ENCODE measurements around the gene OLFML1.

Gene OLFML1

DNA sequence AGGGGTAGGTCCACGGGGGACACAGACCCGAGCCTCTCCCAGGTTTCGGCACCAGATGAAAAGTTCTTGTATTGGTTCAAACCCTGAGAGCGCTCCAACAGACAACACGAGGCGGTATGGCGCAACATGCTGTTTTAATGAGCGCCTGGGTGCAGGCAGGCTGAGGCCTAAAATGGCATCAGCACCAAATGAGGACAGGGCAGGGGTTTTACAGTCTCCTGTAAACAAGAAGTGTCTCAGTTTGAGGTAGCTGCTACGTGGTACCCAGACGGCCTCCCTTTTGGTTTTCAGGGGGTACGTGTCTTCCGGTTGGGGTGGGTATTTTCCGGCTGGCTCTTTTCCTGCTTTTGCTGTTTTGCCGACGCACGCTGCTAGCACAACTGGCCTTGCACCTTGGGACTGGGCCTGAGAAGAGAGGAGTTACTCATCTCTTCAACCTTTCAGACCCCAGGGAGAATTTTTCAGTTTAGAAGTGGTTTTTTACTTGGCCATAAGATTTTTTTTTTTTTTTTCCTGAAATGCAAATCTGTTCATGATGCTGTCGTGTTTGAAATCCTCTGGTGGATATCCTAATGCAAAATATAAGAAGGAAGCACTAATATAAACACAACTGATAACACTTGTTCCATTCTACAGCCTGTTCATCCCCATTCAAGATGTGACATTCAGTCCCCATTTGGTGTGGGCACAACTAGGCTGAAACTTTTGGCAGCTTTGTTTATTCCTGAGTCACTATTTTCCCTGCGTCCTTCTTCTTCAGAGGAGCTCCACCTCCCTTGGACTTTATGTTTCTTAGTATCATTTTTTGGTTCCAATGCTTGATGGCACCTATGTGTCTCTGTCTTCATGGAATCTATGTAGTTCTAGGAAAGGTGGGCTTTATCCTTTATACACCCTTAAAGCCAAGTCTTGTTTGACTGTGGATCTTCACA is 35.0 kb downstream of the OLFML1 start:
- H3K36me3 Mint-ChIP-seq (ENCODE audit: low read depth) = no peaks in the 10 kb centered on the region
- H3K4me3 Mint-ChIP-seq = no peak overlapping the region
- no peak overlapping the region for H3K27ac Mint-ChIP-seq
- peaks cover 19% of the 10 kb centered on the region for H3K27me3 Mint-ChIP-seq (ENCODE audit: low read depth)
- no peaks in the 10 kb centered on the region for H3K9me3 Mint-ChIP-seq
- peaks cover 17% of the 10 kb centered on the region for H3K4me1 Mint-ChIP-seq
- no peak for TF ChIP-seq CTCF (IDR thresholded peaks at IDR 0.05; ENCODE audit: unreplicated experiment in 3 of 3)

DNA sequence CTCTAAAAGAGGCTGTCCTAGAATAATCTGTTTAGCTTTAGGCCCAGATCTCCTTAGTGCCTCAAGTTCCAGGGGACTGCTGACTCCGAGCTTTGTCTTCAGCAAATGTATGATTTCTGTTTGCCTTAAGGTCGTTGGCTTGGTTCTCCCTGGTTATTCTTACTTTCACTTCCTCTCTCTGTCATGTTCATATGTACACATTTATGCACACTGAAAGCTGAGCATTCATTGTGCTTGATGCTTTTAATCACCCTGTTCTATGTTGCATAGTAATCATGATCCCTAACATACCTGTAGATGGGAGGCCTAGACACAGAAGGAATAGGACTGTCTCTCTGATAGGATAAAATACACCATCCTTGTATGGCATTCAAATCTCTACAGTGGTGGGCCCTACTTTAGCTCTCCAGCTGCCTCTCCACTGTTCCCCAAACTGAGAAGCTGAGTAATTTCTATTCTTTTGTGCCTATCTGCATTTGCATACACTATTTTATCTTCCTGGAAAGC is 35.7 kb downstream of the OLFML1 start:
- Mint-ChIP-seq H3K27me3 (ENCODE audit: low read depth) (peaks cover 11% of the 10 kb centered on the region), H3K36me3 (ENCODE audit: low read depth) (no peaks in the 10 kb centered on the region), H3K27ac (no peak overlapping the region), H3K4me1 (peaks cover 17% of the 10 kb centered on the region), H3K4me3 (no peak overlapping the region), H3K9me3 (no peaks in the 10 kb centered on the region)
- no peak for TF ChIP-seq CTCF (IDR thresholded peaks at IDR 0.05; ENCODE audit: unreplicated experiment in 3 of 3)

DNA sequence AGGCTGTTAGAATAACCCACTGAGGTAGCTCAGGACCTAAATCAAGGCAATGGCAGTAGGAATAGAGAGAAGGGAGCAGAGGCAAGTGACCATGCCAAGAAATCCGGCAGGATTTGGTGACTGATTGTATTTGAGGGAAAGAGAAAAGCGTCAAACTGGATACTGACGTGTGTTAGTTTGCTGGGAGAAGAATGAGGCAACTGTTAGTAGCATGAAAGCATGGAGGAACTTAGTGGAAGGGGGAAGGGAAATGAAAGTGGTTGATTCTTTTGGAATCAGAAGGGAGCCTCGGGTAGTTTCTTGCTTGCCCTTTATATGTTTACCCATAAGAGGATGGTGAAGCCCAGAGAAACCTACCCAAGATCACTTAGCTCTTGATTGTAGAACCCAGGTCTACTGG is 36.8 kb downstream of the OLFML1 start:
- H3K36me3 Mint-ChIP-seq (ENCODE audit: low read depth) = no peaks in the 10 kb centered on the region
- peaks cover 4% of the 10 kb centered on the region for H3K27me3 Mint-ChIP-seq (ENCODE audit: low read depth)
- H3K4me1 Mint-ChIP-seq = peaks cover 17% of the 10 kb centered on the region
- H3K4me3 Mint-ChIP-seq = no peak overlapping the region
- no peak for TF ChIP-seq CTCF (IDR thresholded peaks at IDR 0.05; ENCODE audit: unreplicated experiment in 3 of 3)
- no peak overlapping the region for H3K27ac Mint-ChIP-seq
- no peaks in the 10 kb centered on the region for H3K9me3 Mint-ChIP-seq

GRCh38 chr11:7522546-7522945 is 37.2 kb downstream of the OLFML1 start:
- Mint-ChIP-seq H3K36me3 (ENCODE audit: low read depth) (no peaks in the 10 kb centered on the region), H3K9me3 (no peaks in the 10 kb centered on the region), H3K27me3 (ENCODE audit: low read depth) (no peaks in the 10 kb centered on the region), H3K27ac (no peak overlapping the region), H3K4me1 (peaks cover 17% of the 10 kb centered on the region), H3K4me3 (no peak overlapping the region)
- no peak for TF ChIP-seq CTCF (IDR thresholded peaks at IDR 0.05; ENCODE audit: unreplicated experiment in 3 of 3)

DNA sequence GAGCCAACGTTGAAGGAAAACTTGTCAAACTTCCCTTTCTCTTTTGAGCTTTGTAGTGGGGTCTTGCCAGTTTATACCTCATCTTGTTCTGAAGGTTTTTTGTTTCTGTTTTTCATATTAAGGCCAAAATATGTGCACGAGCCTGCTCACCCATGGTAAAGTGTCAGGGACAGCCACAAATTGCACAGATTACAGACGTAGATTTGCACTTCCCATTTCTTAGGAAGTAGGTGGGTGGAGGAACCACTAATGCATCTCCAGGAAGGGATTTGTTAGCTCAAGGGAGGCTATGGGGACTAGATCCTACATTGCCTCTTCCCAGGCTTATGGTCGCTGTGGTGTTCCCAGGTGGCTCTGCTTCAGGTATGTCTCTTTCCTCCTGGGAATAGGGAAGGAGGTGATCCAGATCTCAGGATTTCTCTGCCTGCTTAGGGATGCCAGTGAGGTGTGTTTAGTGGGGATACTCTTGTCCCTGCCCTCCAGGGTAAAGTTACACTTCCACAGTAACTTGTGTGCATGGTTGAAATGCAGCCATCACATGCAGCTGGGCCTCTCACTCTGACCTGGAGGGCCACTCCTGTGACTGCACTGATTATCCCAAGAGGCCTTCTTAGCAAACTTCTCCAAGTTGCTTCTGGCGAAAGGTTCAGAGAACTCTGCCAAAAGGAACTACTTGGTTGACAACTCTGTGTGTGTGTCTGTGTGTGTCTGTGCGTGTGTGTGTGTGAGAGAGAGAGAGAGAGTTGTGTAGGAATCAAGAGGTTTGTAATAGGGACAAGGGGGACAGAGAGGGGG is 38.3 kb downstream of the OLFML1 start:
- H3K4me3 Mint-ChIP-seq = no peak overlapping the region
- no peaks in the 10 kb centered on the region for H3K36me3 Mint-ChIP-seq (ENCODE audit: low read depth)
- H3K4me1 Mint-ChIP-seq = peaks cover 17% of the 10 kb centered on the region
- H3K27me3 Mint-ChIP-seq (ENCODE audit: low read depth) = no peaks in the 10 kb centered on the region
- no peaks in the 10 kb centered on the region for H3K9me3 Mint-ChIP-seq
- TF ChIP-seq CTCF (IDR thresholded peaks at IDR 0.05; ENCODE audit: unreplicated experiment in 3 of 3) = no peak
- peak overlapping the region in 2 of 3 experiments; percentile 10 to 28 for H3K27ac Mint-ChIP-seq

Measured in nephron (organoid).